Measurements from ENCODE around the gene E2F8.

Gene E2F8

DNA sequence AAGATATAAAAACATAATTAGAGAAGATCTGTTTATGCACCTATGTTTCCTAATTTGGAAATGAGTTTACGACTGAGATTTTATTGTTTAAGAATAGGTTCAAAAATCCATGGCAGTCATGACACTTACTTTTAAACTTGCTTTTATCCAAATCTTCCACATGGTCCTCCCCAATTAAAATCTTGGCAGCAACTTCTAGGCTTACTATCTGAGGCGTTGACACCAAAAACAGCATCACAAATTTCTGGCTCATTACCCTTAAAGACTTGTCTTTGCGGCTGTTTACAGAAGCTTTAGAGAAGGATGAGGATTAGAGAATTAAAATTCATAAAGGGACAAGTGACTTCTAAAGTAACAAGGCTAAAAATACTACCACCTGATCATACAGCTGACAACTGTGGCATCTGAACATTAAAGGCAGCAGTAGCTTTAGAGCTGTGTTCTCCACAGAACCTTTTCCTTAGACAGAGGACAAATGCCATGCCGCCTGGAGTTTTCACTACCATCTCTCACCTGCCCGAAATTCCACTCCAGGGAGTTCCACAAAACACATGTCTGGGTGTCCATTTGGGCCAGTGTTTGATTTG lies 6.4 kb downstream of the E2F8 start:
- peaks cover 2% of the 10 kb centered on the region; the same call in 1 of the 2 replicates for H3F3A ChIP-seq (ENCODE audit: control insufficient read depth, insufficient read depth)
- peaks cover 99% of the 10 kb centered on the region for H3K36me3 ChIP-seq (ENCODE audit: control insufficient read depth, low read length)
- H3K9me2 ChIP-seq (replicated peaks; ENCODE audit: control insufficient read depth, low read length), result no peaks in the 10 kb centered on the region
- H4K20me1 ChIP-seq (ENCODE audit: control insufficient read depth, insufficient read depth, low read depth, low read length), result peaks cover 4% of the 10 kb centered on the region; the same call in 1 of the 2 replicates
- peaks cover 18% of the 10 kb centered on the region for H3K4me1 ChIP-seq (ENCODE audit: control insufficient read depth, low read length)
- no peaks in the 10 kb centered on the region for H3K27me3 ChIP-seq (ENCODE audit: control insufficient read depth, low read length)
- TF ChIP-seq EZH2phosphoT487 (IDR thresholded peaks at IDR 0.05; ENCODE audit: borderline replicate concordance, low read length), result no peak
- TF ChIP-seq, protein P1, sequence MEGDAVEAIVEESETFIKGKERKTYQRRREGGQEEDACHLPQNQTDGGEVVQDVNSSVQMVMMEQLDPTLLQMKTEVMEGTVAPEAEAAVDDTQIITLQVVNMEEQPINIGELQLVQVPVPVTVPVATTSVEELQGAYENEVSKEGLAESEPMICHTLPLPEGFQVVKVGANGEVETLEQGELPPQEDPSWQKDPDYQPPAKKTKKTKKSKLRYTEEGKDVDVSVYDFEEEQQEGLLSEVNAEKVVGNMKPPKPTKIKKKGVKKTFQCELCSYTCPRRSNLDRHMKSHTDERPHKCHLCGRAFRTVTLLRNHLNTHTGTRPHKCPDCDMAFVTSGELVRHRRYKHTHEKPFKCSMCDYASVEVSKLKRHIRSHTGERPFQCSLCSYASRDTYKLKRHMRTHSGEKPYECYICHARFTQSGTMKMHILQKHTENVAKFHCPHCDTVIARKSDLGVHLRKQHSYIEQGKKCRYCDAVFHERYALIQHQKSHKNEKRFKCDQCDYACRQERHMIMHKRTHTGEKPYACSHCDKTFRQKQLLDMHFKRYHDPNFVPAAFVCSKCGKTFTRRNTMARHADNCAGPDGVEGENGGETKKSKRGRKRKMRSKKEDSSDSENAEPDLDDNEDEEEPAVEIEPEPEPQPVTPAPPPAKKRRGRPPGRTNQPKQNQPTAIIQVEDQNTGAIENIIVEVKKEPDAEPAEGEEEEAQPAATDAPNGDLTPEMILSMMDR (IDR thresholded peaks at IDR 0.05; ENCODE audit: low read depth, low read length, poor library complexity, severe bottlenecking), result no peak
- no peaks in the 10 kb centered on the region for H3K9me3 ChIP-seq (ENCODE audit: control insufficient read depth, insufficient read depth, low read length)
- H3K4me2 ChIP-seq (ENCODE audit: low read length), result no peak overlapping the region
- no peak overlapping the region for H3K4me3 ChIP-seq (ENCODE audit: low read length)
- H3K27ac ChIP-seq (ENCODE audit: low read depth, low read length), result no peak overlapping the region
- H3K79me2 ChIP-seq (ENCODE audit: control insufficient read depth, low read length), result peaks cover 47% of the 10 kb centered on the region

DNA sequence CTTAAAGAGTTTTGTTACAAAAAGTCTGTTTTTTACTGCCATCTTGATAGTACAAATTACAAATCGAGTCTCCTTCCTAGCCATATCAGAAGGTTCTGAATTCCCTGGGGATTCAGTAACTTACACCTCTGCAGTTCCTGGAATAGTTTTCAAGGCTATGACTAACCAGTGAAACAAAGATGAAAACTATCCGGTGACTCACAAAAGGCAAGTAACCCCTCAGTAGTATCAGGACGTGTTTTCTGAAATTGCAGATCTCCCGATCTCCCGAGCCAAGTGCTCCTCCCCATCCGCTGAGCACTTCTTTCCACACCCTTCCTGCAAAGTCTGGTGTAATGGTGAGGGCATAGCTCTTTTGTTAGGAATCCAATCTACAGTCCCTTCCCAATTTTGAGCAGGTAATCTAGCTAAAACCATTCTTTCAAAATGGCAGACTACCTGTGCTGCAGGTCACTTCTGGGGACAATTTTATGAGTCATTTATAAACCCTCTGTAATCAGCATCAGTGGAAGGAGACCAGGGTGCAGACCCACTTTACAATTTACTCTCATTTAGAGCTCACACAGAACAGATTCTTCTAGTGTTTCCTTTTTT lies 7.7 kb downstream of the E2F8 start:
- no peaks in the 10 kb centered on the region for H3F3A ChIP-seq (ENCODE audit: control insufficient read depth, insufficient read depth)
- no peaks in the 10 kb centered on the region for H3K27me3 ChIP-seq (ENCODE audit: control insufficient read depth, low read length)
- H3K4me3 ChIP-seq (ENCODE audit: low read length), result no peak overlapping the region
- no peaks in the 10 kb centered on the region for H3K9me2 ChIP-seq (replicated peaks; ENCODE audit: control insufficient read depth, low read length)
- H3K9me3 ChIP-seq (ENCODE audit: control insufficient read depth, insufficient read depth, low read length), result no peaks in the 10 kb centered on the region
- H3K36me3 ChIP-seq (ENCODE audit: control insufficient read depth, low read length), result peaks cover 99% of the 10 kb centered on the region
- no peak for TF ChIP-seq EZH2phosphoT487 (IDR thresholded peaks at IDR 0.05; ENCODE audit: borderline replicate concordance, low read length)
- TF ChIP-seq, protein P1 (IDR thresholded peaks at IDR 0.05; ENCODE audit: low read depth, low read length, poor library complexity, severe bottlenecking), result no peak
- H3K4me2 ChIP-seq (ENCODE audit: low read length), result no peak overlapping the region
- H3K27ac ChIP-seq (ENCODE audit: low read depth, low read length), result no peak overlapping the region
- H3K4me1 ChIP-seq (ENCODE audit: control insufficient read depth, low read length), result peaks cover 6% of the 10 kb centered on the region; the same call in 1 of the 2 replicates
- peaks cover 4% of the 10 kb centered on the region; the same call in 1 of the 2 replicates for H4K20me1 ChIP-seq (ENCODE audit: control insufficient read depth, insufficient read depth, low read depth, low read length)
- H3K79me2 ChIP-seq (ENCODE audit: control insufficient read depth, low read length), result peaks cover 33% of the 10 kb centered on the region

DNA sequence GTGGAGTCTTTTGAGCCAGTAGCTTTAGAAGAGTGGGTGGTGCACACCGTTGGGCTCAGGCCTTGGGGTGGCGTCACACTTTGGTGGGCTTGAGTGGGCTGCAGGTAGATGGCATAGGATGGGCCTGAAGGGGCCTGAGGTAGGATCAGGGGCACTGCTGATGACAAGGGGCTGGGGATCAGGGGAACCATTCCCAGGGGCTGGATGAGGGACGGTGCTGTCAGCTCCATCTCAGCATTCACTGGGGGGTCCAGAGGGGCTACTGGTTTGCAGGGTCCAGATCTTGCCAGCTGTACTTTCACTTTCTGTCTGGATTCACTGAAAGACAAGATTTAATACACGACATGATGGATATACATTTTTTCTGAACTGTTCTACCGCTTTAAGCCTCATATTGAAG lies 11.1 kb downstream of the E2F8 start:
- Histone ChIP-seq H3K4me1 (ENCODE audit: control insufficient read depth, low read length) (no peaks in the 10 kb centered on the region), H3K4me2 (ENCODE audit: low read length) (no peak overlapping the region), H3K27me3 (ENCODE audit: control insufficient read depth, low read length) (no peaks in the 10 kb centered on the region), H3K27ac (ENCODE audit: low read depth, low read length) (no peak overlapping the region), H3F3A (ENCODE audit: control insufficient read depth, insufficient read depth) (no peaks in the 10 kb centered on the region), H4K20me1 (ENCODE audit: control insufficient read depth, insufficient read depth, low read depth, low read length) (peaks cover 4% of the 10 kb centered on the region; the same call in 1 of the 2 replicates), H3K79me2 (ENCODE audit: control insufficient read depth, low read length) (peaks cover 9% of the 10 kb centered on the region), H3K9me2 (replicated peaks; ENCODE audit: control insufficient read depth, low read length) (no peaks in the 10 kb centered on the region), H3K9me3 (ENCODE audit: control insufficient read depth, insufficient read depth, low read length) (no peaks in the 10 kb centered on the region), H3K4me3 (ENCODE audit: low read length) (no peak overlapping the region), H3K36me3 (ENCODE audit: control insufficient read depth, low read length) (peaks cover 99% of the 10 kb centered on the region)
- TF ChIP-seq, protein P1 (IDR thresholded peaks at IDR 0.05; ENCODE audit: low read depth, low read length, poor library complexity, severe bottlenecking), result no peak
- TF ChIP-seq EZH2phosphoT487 (IDR thresholded peaks at IDR 0.05; ENCODE audit: borderline replicate concordance, low read length), result no peak
